Measurements from ENCODE around the gene CD1D. TPM values are rescaled to one million over a fixed set of nuclear protein-coding genes. Genes with fewer than 3 reads are reported as not detected.

Gene CD1D
- total and polyA plus RNA-seq, 2 donors from 2014 or later, result 0.77 to 3.2 TPM

GRCh38 chr1:158153746-158154444, 26.8 kb upstream of the CD1D start:
- FAIRE-seq (no peak), DNase-seq (no peak)
- Histone ChIP-seq H3K4me3 (ENCODE audit: low read length in 3 of 3) (no peak overlapping the region), H3K9ac (ENCODE audit: low read length in 3 of 3) (no peak overlapping the region), H3K9me3 (ENCODE audit: control insufficient read depth in 2 of 3, insufficient read depth in 1 of 3, low read length in 3 of 3) (no peaks in the 10 kb centered on the region), H3K27ac (ENCODE audit: low read depth in 2 of 2, low read length in 2 of 2) (no peak overlapping the region), H3K4me1 (ENCODE audit: control insufficient read depth in 2 of 3, insufficient read depth in 2 of 3, low read depth in 1 of 3, low read length in 3 of 3) (peaks cover 0 to 3% (median 0%) of the 10 kb centered on the region in 3 donors), H3K36me3 (ENCODE audit: control insufficient read depth in 2 of 3, insufficient read depth in 3 of 3, low read length in 3 of 3) (no peaks in the 10 kb centered on the region), H3K27me3 (ENCODE audit: control insufficient read depth, insufficient read depth, low read length) (no peaks in the 10 kb centered on the region)
- TF ChIP-seq CTCF (IDR thresholded peaks at IDR 0.05; ENCODE audit: borderline replicate concordance, extremely low read depth, insufficient read depth), result no peak
- intact Hi-C loops (cut with DNase I), result no loop called here

GRCh38 chr1:158154501-158154900, 26.2 kb upstream of the CD1D start:
- H3K4me1 ChIP-seq (ENCODE audit: control insufficient read depth in 2 of 3, insufficient read depth in 2 of 3, low read depth in 1 of 3, low read length in 3 of 3), result peaks cover 0 to 3% (median 0%) of the 10 kb centered on the region in 3 donors
- H3K9ac ChIP-seq (ENCODE audit: low read length in 3 of 3), result no peak overlapping the region
- H3K36me3 ChIP-seq (ENCODE audit: control insufficient read depth in 2 of 3, insufficient read depth in 3 of 3, low read length in 3 of 3), result no peaks in the 10 kb centered on the region
- no peaks in the 10 kb centered on the region for H3K9me3 ChIP-seq (ENCODE audit: control insufficient read depth in 2 of 3, insufficient read depth in 1 of 3, low read length in 3 of 3)
- no peak for FAIRE-seq
- H3K27me3 ChIP-seq (ENCODE audit: control insufficient read depth, insufficient read depth, low read length), result no peaks in the 10 kb centered on the region
- no peak for TF ChIP-seq CTCF (IDR thresholded peaks at IDR 0.05; ENCODE audit: borderline replicate concordance, extremely low read depth, insufficient read depth)
- DNase-seq, result no peak
- intact Hi-C loops (cut with DNase I), result no loop called here
- H3K4me3 ChIP-seq (ENCODE audit: low read length in 3 of 3), result no peak overlapping the region
- no peak overlapping the region for H3K27ac ChIP-seq (ENCODE audit: low read depth in 2 of 2, low read length in 2 of 2)

- Histone ChIP-seq H3K4me1 (ENCODE audit: control insufficient read depth in 2 of 3, insufficient read depth in 2 of 3, low read depth in 1 of 3, low read length in 3 of 3) (no peaks in the 10 kb centered on the region), H3K27me3 (ENCODE audit: control insufficient read depth, insufficient read depth, low read length) (no peaks in the 10 kb centered on the region), H3K27ac (ENCODE audit: low read depth in 2 of 2, low read length in 2 of 2) (no peak overlapping the region), H3K9ac (ENCODE audit: low read length in 3 of 3) (no peak overlapping the region), H3K9me3 (ENCODE audit: control insufficient read depth in 2 of 3, insufficient read depth in 1 of 3, low read length in 3 of 3) (no peaks in the 10 kb centered on the region), H3K4me3 (ENCODE audit: low read length in 3 of 3) (no peak overlapping the region), H3K36me3 (ENCODE audit: control insufficient read depth in 2 of 3, insufficient read depth in 3 of 3, low read length in 3 of 3) (no peaks in the 10 kb centered on the region)
- TF ChIP-seq CTCF (IDR thresholded peaks at IDR 0.05; ENCODE audit: borderline replicate concordance, extremely low read depth, insufficient read depth), result no peak
- FAIRE-seq, result no peak
- no peak for DNase-seq
- intact Hi-C loops (cut with DNase I), result no loop called here
Measured at GRCh38 chr1:158155673-158156072, 25.0 kb upstream of the CD1D start.

- DNase-seq (no peak), FAIRE-seq (no peak)
- Histone ChIP-seq H3K27me3 (ENCODE audit: control insufficient read depth, insufficient read depth, low read length) (no peaks in the 10 kb centered on the region), H3K9ac (ENCODE audit: low read length in 3 of 3) (no peak overlapping the region), H3K4me1 (ENCODE audit: control insufficient read depth in 2 of 3, insufficient read depth in 2 of 3, low read depth in 1 of 3, low read length in 3 of 3) (no peaks in the 10 kb centered on the region), H3K36me3 (ENCODE audit: control insufficient read depth in 2 of 3, insufficient read depth in 3 of 3, low read length in 3 of 3) (no peaks in the 10 kb centered on the region), H3K27ac (ENCODE audit: low read depth in 2 of 2, low read length in 2 of 2) (no peak overlapping the region), H3K9me3 (ENCODE audit: control insufficient read depth in 2 of 3, insufficient read depth in 1 of 3, low read length in 3 of 3) (no peaks in the 10 kb centered on the region), H3K4me3 (ENCODE audit: low read length in 3 of 3) (no peak overlapping the region)
- TF ChIP-seq CTCF (IDR thresholded peaks at IDR 0.05; ENCODE audit: borderline replicate concordance, extremely low read depth, insufficient read depth), result no peak
- intact Hi-C loops (cut with DNase I), result no loop called here
Measured at GRCh38 chr1:158159597-158159996, 21.1 kb upstream of the CD1D start.
